ENCODE results near the gene RASAL1.

RASAL1 gene

GRCh38 chr12:113108308-113108707, 27.3 kb downstream of the RASAL1 start:
- Histone ChIP-seq H3K18ac (ENCODE audit: low read length) (no peak overlapping the region), H2BK12ac (ENCODE audit: low read length) (no peak overlapping the region), H3K4me1 (ENCODE audit: control insufficient read depth in 1 of 2, insufficient read depth in 2 of 2, low read length in 2 of 2) (peaks cover 3 to 6% of the 10 kb centered on the region in 2 experiments), H3K9ac (ENCODE audit: low read length) (no peak overlapping the region), H3K4ac (ENCODE audit: low read depth, low read length) (no peak overlapping the region), H4K12ac (ENCODE audit: low read depth, low read length) (no peak overlapping the region), H3K27ac (ENCODE audit: low read depth, low read length) (no peak overlapping the region), H2AK5ac (ENCODE audit: low read length) (no peak overlapping the region), H4K8ac (ENCODE audit: low read depth, low read length) (no peak overlapping the region), H3K23ac (ENCODE audit: low read length) (no peak overlapping the region), H2BK5ac (ENCODE audit: low read depth, low read length, poor library complexity) (no peak overlapping the region), H3K4me2 (ENCODE audit: low read length) (no peak overlapping the region), H3K79me1 (ENCODE audit: low read length) (no peaks in the 10 kb centered on the region), H3K36me3 (ENCODE audit: control insufficient read depth in 1 of 2, insufficient read depth in 2 of 2, low read length in 2 of 2) (no peaks in the 10 kb centered on the region), H4K91ac (ENCODE audit: low read depth, low read length) (no peak overlapping the region), H3K79me2 (ENCODE audit: control insufficient read depth, insufficient read depth, low read length, poor library complexity) (peaks cover 2% of the 10 kb centered on the region), H3K27me3 (ENCODE audit: insufficient read depth, low read length) (no peaks in the 10 kb centered on the region), H2AFZ (ENCODE audit: insufficient read depth, low read length, poor library complexity) (no peak overlapping the region), H3K4me3 (ENCODE audit: low read depth, low read length) (no peak overlapping the region), H3K14ac (ENCODE audit: low read length) (no peak overlapping the region), H3K9me3 (ENCODE audit: insufficient read depth, low read depth, low read length) (peaks cover 7% of the 10 kb centered on the region), H2BK120ac (ENCODE audit: insufficient read depth, low read length, poor library complexity) (no peak overlapping the region)
- DNase-seq: no peak
- WGBS (ENCODE audit: extremely low coverage, insufficient coverage, insufficient read length): no CpG with 5 or more reads among the region's 4 CpGs

DNA sequence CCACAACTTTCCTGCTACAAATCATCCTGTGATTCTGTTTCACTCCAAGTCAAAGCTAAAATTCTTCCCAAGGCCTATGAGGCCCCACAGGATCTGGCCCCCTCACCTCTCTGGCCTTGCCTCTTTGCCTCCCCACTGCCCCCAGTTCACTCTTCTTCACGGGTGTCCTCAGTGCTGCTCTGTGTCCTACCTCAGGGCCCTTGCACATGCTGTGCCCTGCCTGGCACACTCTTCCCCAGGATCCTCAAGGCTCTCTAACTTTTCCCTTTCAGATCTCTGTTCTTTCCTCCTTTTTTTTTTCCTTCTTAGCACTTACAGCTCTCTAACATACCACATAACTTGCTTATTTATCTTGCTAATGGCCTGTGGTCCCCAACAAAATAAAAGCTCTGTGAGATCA, 29.2 kb downstream of the RASAL1 start:
- Histone ChIP-seq H3K14ac (ENCODE audit: low read length) (no peak overlapping the region), H3K9me3 (ENCODE audit: insufficient read depth, low read depth, low read length) (peaks cover 7% of the 10 kb centered on the region)

DNA sequence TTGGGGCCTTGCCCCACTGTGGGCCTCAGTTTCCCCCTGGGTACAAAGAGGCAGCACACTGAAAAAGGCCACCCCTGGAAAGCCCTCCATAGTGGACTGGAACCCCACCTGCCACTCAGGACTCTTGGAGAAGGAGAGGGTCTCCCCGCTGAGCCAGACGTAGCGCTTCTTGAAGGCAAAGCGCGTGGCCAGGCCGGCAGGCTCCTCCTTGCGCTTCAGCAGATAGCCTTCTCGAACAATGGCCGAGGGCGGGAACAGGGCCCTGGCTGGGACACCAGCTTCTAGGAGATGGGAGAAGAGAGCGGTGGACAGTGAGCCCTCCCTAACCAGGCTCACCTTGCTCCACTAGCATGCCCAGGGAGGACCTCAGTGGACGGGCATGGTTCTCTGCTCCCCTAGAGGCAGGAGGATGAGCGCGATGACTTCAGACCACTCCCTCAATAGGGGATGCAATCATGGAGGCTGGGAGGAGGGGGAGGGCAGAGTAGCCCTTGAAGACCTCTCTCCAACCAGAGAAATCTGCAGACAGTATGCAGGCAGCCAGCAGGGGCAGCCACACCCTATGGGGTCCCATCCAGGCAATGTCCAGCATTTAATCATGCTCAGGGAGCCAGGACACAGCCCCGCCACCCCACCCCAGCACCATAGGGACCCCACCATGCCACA, 29.8 kb downstream of the RASAL1 start:
- no peak overlapping the region for H2BK12ac ChIP-seq (ENCODE audit: low read length)
- no peak for DNase-seq
- no peak overlapping the region for H3K4ac ChIP-seq (ENCODE audit: low read depth, low read length)
- H4K91ac ChIP-seq (ENCODE audit: low read depth, low read length): no peak overlapping the region
- H3K4me1 ChIP-seq (ENCODE audit: control insufficient read depth in 1 of 2, insufficient read depth in 2 of 2, low read length in 2 of 2): peaks cover 3 to 6% of the 10 kb centered on the region in 2 experiments
- H3K27ac ChIP-seq (ENCODE audit: low read depth, low read length): no peak overlapping the region
- no peaks in the 10 kb centered on the region for H3K27me3 ChIP-seq (ENCODE audit: insufficient read depth, low read length)
- no peak overlapping the region for H3K4me3 ChIP-seq (ENCODE audit: low read depth, low read length)
- no peaks in the 10 kb centered on the region for H3K79me1 ChIP-seq (ENCODE audit: low read length)
- H2BK5ac ChIP-seq (ENCODE audit: low read depth, low read length, poor library complexity): no peak overlapping the region
- peaks cover 7% of the 10 kb centered on the region for H3K9me3 ChIP-seq (ENCODE audit: insufficient read depth, low read depth, low read length)
- H2AFZ ChIP-seq (ENCODE audit: insufficient read depth, low read length, poor library complexity): no peak overlapping the region
- H2AK5ac ChIP-seq (ENCODE audit: low read length): no peak overlapping the region
- H2BK120ac ChIP-seq (ENCODE audit: insufficient read depth, low read length, poor library complexity): no peak overlapping the region
- no peaks in the 10 kb centered on the region for H3K79me2 ChIP-seq (ENCODE audit: control insufficient read depth, insufficient read depth, low read length, poor library complexity)
- WGBS (ENCODE audit: extremely low coverage, insufficient coverage, insufficient read length): no CpG with 5 or more reads among the region's 15 CpGs
- H4K8ac ChIP-seq (ENCODE audit: low read depth, low read length): no peak overlapping the region
- no peak overlapping the region for H3K4me2 ChIP-seq (ENCODE audit: low read length)
- no peak overlapping the region for H4K12ac ChIP-seq (ENCODE audit: low read depth, low read length)
- no peak overlapping the region for H3K23ac ChIP-seq (ENCODE audit: low read length)
- no peak overlapping the region for H3K14ac ChIP-seq (ENCODE audit: low read length)
- no peak overlapping the region for H3K9ac ChIP-seq (ENCODE audit: low read length)
- H3K36me3 ChIP-seq (ENCODE audit: control insufficient read depth in 1 of 2, insufficient read depth in 2 of 2, low read length in 2 of 2): no peaks in the 10 kb centered on the region
- H3K18ac ChIP-seq (ENCODE audit: low read length): no peak overlapping the region

More for the DNA sequence above, 29.2 kb downstream of the RASAL1 start:
- no peak overlapping the region for H4K91ac ChIP-seq (ENCODE audit: low read depth, low read length)
- no peak overlapping the region for H2BK12ac ChIP-seq (ENCODE audit: low read length)
- no peaks in the 10 kb centered on the region for H3K36me3 ChIP-seq (ENCODE audit: control insufficient read depth in 1 of 2, insufficient read depth in 2 of 2, low read length in 2 of 2)
- no peak for DNase-seq
- no peak overlapping the region for H2BK5ac ChIP-seq (ENCODE audit: low read depth, low read length, poor library complexity)
- H2BK120ac ChIP-seq (ENCODE audit: insufficient read depth, low read length, poor library complexity): no peak overlapping the region
- no peak overlapping the region for H3K27ac ChIP-seq (ENCODE audit: low read depth, low read length)
- no peak overlapping the region for H3K9ac ChIP-seq (ENCODE audit: low read length)
- no peaks in the 10 kb centered on the region for H3K79me2 ChIP-seq (ENCODE audit: control insufficient read depth, insufficient read depth, low read length, poor library complexity)
- no peak overlapping the region for H3K4me3 ChIP-seq (ENCODE audit: low read depth, low read length)
- no peak overlapping the region for H3K4me2 ChIP-seq (ENCODE audit: low read length)
- H3K79me1 ChIP-seq (ENCODE audit: low read length): no peaks in the 10 kb centered on the region
- no peaks in the 10 kb centered on the region for H3K27me3 ChIP-seq (ENCODE audit: insufficient read depth, low read length)
- WGBS (ENCODE audit: extremely low coverage, insufficient coverage, insufficient read length): no CpG with 5 or more reads among the region's 1 CpG
- no peak overlapping the region for H4K12ac ChIP-seq (ENCODE audit: low read depth, low read length)
- H2AK5ac ChIP-seq (ENCODE audit: low read length): no peak overlapping the region
- no peak overlapping the region for H3K23ac ChIP-seq (ENCODE audit: low read length)
- peaks cover 3 to 6% of the 10 kb centered on the region in 2 experiments for H3K4me1 ChIP-seq (ENCODE audit: control insufficient read depth in 1 of 2, insufficient read depth in 2 of 2, low read length in 2 of 2)
- H3K4ac ChIP-seq (ENCODE audit: low read depth, low read length): no peak overlapping the region
- no peak overlapping the region for H4K8ac ChIP-seq (ENCODE audit: low read depth, low read length)
- no peak overlapping the region for H3K18ac ChIP-seq (ENCODE audit: low read length)
- no peak overlapping the region for H2AFZ ChIP-seq (ENCODE audit: insufficient read depth, low read length, poor library complexity)

GRCh38 chr12:113104953-113105510, 30.5 kb downstream of the RASAL1 start:
- H4K12ac ChIP-seq (ENCODE audit: low read depth, low read length): no peak overlapping the region
- H3K27me3 ChIP-seq (ENCODE audit: insufficient read depth, low read length): no peaks in the 10 kb centered on the region
- H3K36me3 ChIP-seq (ENCODE audit: control insufficient read depth in 1 of 2, insufficient read depth in 2 of 2, low read length in 2 of 2): no peaks in the 10 kb centered on the region
- H3K9ac ChIP-seq (ENCODE audit: low read length): no peak overlapping the region
- WGBS (ENCODE audit: extremely low coverage, insufficient coverage, insufficient read length): no CpG with 5 or more reads among the region's 13 CpGs
- H2BK120ac ChIP-seq (ENCODE audit: insufficient read depth, low read length, poor library complexity): no peak overlapping the region
- no peak overlapping the region for H3K27ac ChIP-seq (ENCODE audit: low read depth, low read length)
- no peak overlapping the region for H2AK5ac ChIP-seq (ENCODE audit: low read length)
- H3K14ac ChIP-seq (ENCODE audit: low read length): no peak overlapping the region
- H3K4me2 ChIP-seq (ENCODE audit: low read length): no peak overlapping the region
- H4K91ac ChIP-seq (ENCODE audit: low read depth, low read length): no peak overlapping the region
- H3K79me2 ChIP-seq (ENCODE audit: control insufficient read depth, insufficient read depth, low read length, poor library complexity): no peaks in the 10 kb centered on the region
- H3K18ac ChIP-seq (ENCODE audit: low read length): no peak overlapping the region
- no peak overlapping the region for H3K4ac ChIP-seq (ENCODE audit: low read depth, low read length)
- no peak for DNase-seq
- no peak overlapping the region for H4K8ac ChIP-seq (ENCODE audit: low read depth, low read length)
- H2BK12ac ChIP-seq (ENCODE audit: low read length): no peak overlapping the region
- peaks cover 7% of the 10 kb centered on the region for H3K9me3 ChIP-seq (ENCODE audit: insufficient read depth, low read depth, low read length)
- no peaks in the 10 kb centered on the region for H3K79me1 ChIP-seq (ENCODE audit: low read length)
- H2BK5ac ChIP-seq (ENCODE audit: low read depth, low read length, poor library complexity): no peak overlapping the region
- H3K23ac ChIP-seq (ENCODE audit: low read length): no peak overlapping the region
- no peak overlapping the region for H3K4me3 ChIP-seq (ENCODE audit: low read depth, low read length)
- H2AFZ ChIP-seq (ENCODE audit: insufficient read depth, low read length, poor library complexity): no peak overlapping the region
- H3K4me1 ChIP-seq (ENCODE audit: control insufficient read depth in 1 of 2, insufficient read depth in 2 of 2, low read length in 2 of 2): peaks cover 3 to 6% of the 10 kb centered on the region in 2 experiments
